Stomach (tissue), 9 donors: ENCODE data around the gene PHF21B. TPM values are rescaled to one million over a fixed set of nuclear protein-coding genes. Genes with fewer than 3 reads are reported as not detected.

Source experiments
- DNase-seq, 2 donors: peaks; one replicate each; pipeline versions ENCODE4 v3.0.0 to v3.0.0-alpha.2; 2013 to 2019
- H3K27ac ChIP-seq, 5 donors: fragments of 200-600 bp in 4 of 5; sonication (generic) in 4 of 5; one replicate each; pipeline ENCODE4 v1.5.1; 2013 to 2019; ENCODE audit warnings: mild to moderate bottlenecking in 1 of 5, moderate library complexity in 1 of 5
- H3K27me3 ChIP-seq, 3 donors: fragments of 200-600 bp; sonication (generic); one replicate each; pipeline ENCODE4 v1.5.1; 2017 to 2019; ENCODE audit warnings: mixed run types in 1 of 3
- H3K36me3 ChIP-seq, 4 donors: fragments of 200-600 bp; sonication (generic); 1 replicate in 3 of 4; 2 replicates in 1 of 4; pipeline ENCODE4 v1.5.1; 2016 to 2019
- H3K4me1 ChIP-seq, 4 donors: fragments of 200-600 bp; sonication (generic); one replicate each; pipeline ENCODE4 v1.5.1; 2016 to 2019
- H3K4me3 ChIP-seq, 4 donors: fragments of 200-600 bp; sonication (generic) in 3 of 4; one replicate each; pipeline ENCODE4 v1.5.1; 2016 to 2019; ENCODE audit warnings: mild to moderate bottlenecking in 1 of 4
- H3K9me3 ChIP-seq, 4 donors: fragments of 200-600 bp; sonication (generic); one replicate each; pipeline ENCODE4 v1.5.1; 2016 to 2019
- CTCF ChIP-seq, 7 experiments: fragments of 450-650 bp in 4 of 7; fragments of 200-600 bp in 3 of 7; sonication (generic) in 3 of 7; IDR thresholded peaks; one replicate each; pipeline ENCODE4 v1.5.1; 2016 to 2019; ENCODE audit warnings: antibody characterized with exemption in 7 of 7, control low read depth in 2 of 7, mild to moderate bottlenecking in 1 of 7
- EP300 ChIP-seq: sonication (generic); formaldehyde crosslinking; IDR thresholded peaks from one replicate; pipeline ENCODE4 v1.6.1; 2017; ENCODE audit warnings: antibody characterized with exemption
- POLR2A ChIP-seq, 4 donors: fragments of 450-650 bp; IDR thresholded peaks; one replicate each; pipeline ENCODE4 v1.6.1; 2016; ENCODE audit warnings: antibody characterized with exemption in 4 of 4, control low read depth in 2 of 4, mild to moderate bottlenecking in 1 of 4, moderate library complexity in 1 of 4
- POLR2AphosphoS5 ChIP-seq, 3 donors: sonication (generic); formaldehyde crosslinking; IDR thresholded peaks; one replicate each; pipeline ENCODE4 v1.6.1; 2016; ENCODE audit warnings: antibody characterized with exemption in 3 of 3
- whole genome bisulfite sequencing, 5 donors: extraction: QIAGEN DNeasy Blood & Tissue Kit in 3 of 5; methylation state at CpG; one replicate each; pipeline versions ENCODE4 v1.1.5 to v1.1.7; 2013 to 2018; 5-methylcytosine and 5-hydroxymethylcytosine counted together
- intact Hi-C: fragments of 100-400 bp; cut with DNase I; formaldehyde crosslinking; loops from one replicate; pipeline ENCODE4 v1.15.1; 2023; ENCODE audit warnings: low total_unique reads
- polyA plus RNA-seq, 3 donors: library from polyadenylated mRNA; stranded (reverse); fragments of 200-250 nt; gene quantifications; one replicate each; pipeline ENCODE4 v1.2.3, GENCODE V29; 2013
- total RNA-seq, 5 donors: library from RNA; depleted of rRNA; stranded (reverse); fragments of >200 nt; gene quantifications; one replicate each; pipeline versions ENCODE4 v1.1.0 to v1.2.3, GENCODE V29; 2014 to 2016
- donor health status: healthy with polysubstance abuse.
- donor health status: Bipolar disorder and iron deficiency.
- donor health status: healthy.

The PHF21B gene
- total and polyA plus RNA-seq, 8 donors: 0.12 to 0.45 (median 0.26) TPM; not detected in 4

- intact Hi-C loops: no loop called here
- TF ChIP-seq CTCF (IDR thresholded peaks at IDR 0.05): no peak
- TF ChIP-seq POLR2A (IDR thresholded peaks at IDR 0.05): no peak
- TF ChIP-seq POLR2AphosphoS5 (IDR thresholded peaks at IDR 0.05): no peak
- no peak for TF ChIP-seq EP300
- Histone ChIP-seq H3K27me3 (no peaks in the 10 kb centered on the region), H3K9me3 (no peaks in the 10 kb centered on the region), H3K4me3 (no peak overlapping the region), H3K27ac (no peak overlapping the region), H3K4me1 (no peaks in the 10 kb centered on the region), H3K36me3 (no peaks in the 10 kb centered on the region)
- WGBS, 5 donors: 85 to 91% (median 88%) methylated on average over 12 of the region's 12 CpGs
- DNase-seq: no peak
Observed at GRCh38 chr22:44894321-44894720, 115.5 kb downstream of the PHF21B start.

GRCh38 chr22:44893731-44894080 is 116.1 kb downstream of the PHF21B start:
- DNase-seq: no peak
- intact Hi-C loops: no loop called here
- no peaks in the 10 kb centered on the region for H3K36me3 ChIP-seq
- H3K4me1 ChIP-seq: no peaks in the 10 kb centered on the region
- TF ChIP-seq CTCF (IDR thresholded peaks at IDR 0.05): no peak
- TF ChIP-seq POLR2AphosphoS5 (IDR thresholded peaks at IDR 0.05): no peak
- TF ChIP-seq POLR2A (IDR thresholded peaks at IDR 0.05): no peak
- no peak for TF ChIP-seq EP300
- H3K9me3 ChIP-seq: no peaks in the 10 kb centered on the region
- H3K4me3 ChIP-seq: no peak overlapping the region
- H3K27me3 ChIP-seq: no peaks in the 10 kb centered on the region
- H3K27ac ChIP-seq: no peak overlapping the region
- 35 to 56% (median 47%) methylated on average over 5 to 7 of the region's 7 CpGs for WGBS, 5 donors

GRCh38 chr22:44892803-44893730 is 116.7 kb downstream of the PHF21B start:
- no peak for DNase-seq
- Histone ChIP-seq H3K27ac (no peak overlapping the region), H3K4me1 (no peaks in the 10 kb centered on the region), H3K36me3 (no peaks in the 10 kb centered on the region), H3K9me3 (no peaks in the 10 kb centered on the region), H3K4me3 (no peak overlapping the region), H3K27me3 (no peaks in the 10 kb centered on the region)
- TF ChIP-seq POLR2AphosphoS5 (IDR thresholded peaks at IDR 0.05) (no peak), POLR2A (IDR thresholded peaks at IDR 0.05) (no peak), EP300 (no peak), CTCF (IDR thresholded peaks at IDR 0.05) (no peak)
- intact Hi-C loops: no loop called here
- WGBS, 5 donors: 79 to 86% (median 84%) methylated on average over 12 to 20 of the region's 20 CpGs

GRCh38 chr22:44892243-44892642 is 117.6 kb downstream of the PHF21B start:
- intact Hi-C loops: no loop called here
- Histone ChIP-seq H3K27ac (no peak overlapping the region), H3K9me3 (no peaks in the 10 kb centered on the region), H3K4me3 (no peak overlapping the region), H3K27me3 (no peaks in the 10 kb centered on the region), H3K36me3 (no peaks in the 10 kb centered on the region), H3K4me1 (no peaks in the 10 kb centered on the region)
- DNase-seq: no peak
- WGBS, 5 donors: 74 to 83% (median 80%) methylated on average over 13 of the region's 13 CpGs
- no peak for TF ChIP-seq CTCF (IDR thresholded peaks at IDR 0.05)
- TF ChIP-seq EP300: no peak
- no peak for TF ChIP-seq POLR2AphosphoS5 (IDR thresholded peaks at IDR 0.05)
- no peak for TF ChIP-seq POLR2A (IDR thresholded peaks at IDR 0.05)
